HG02852 (cell line): ENCODE data around the gene TMEM154.

Source experiments
- ATAC-seq: cut with Tn5 transposase; IDR thresholded peaks from one replicate; pipeline ENCODE4 v1.9.1; 2021; ENCODE audit warnings: mild to moderate bottlenecking, moderate library complexity; ENCODE audit not compliant: unreplicated experiment

The TMEM154 gene

GRCh38 chr4:152679414-152680281 lies at the start of gene TMEM154:
TMEM154 (minus strand) TSS chr4:152679997; CDS start chr4:152679933, 64 bp downstream.
- ATAC-seq = peak; percentile 65

GRCh38 chr4:152729466-152729865 lies 49.7 kb upstream of the TMEM154 start:
- no peak for ATAC-seq

- no peak for ATAC-seq
Measured at GRCh38 chr4:152728343-152728742, 48.5 kb upstream of the TMEM154 start.

GRCh38 chr4:152727784-152728183 lies 48.0 kb upstream of the TMEM154 start:
- ATAC-seq = no peak

GRCh38 chr4:152724494-152724893 lies 44.7 kb upstream of the TMEM154 start:
- no peak for ATAC-seq

GRCh38 chr4:152723236-152723635 lies 43.4 kb upstream of the TMEM154 start:
- no peak for ATAC-seq

- no peak for ATAC-seq
Measured at GRCh38 chr4:152719801-152720556, 40.2 kb upstream of the TMEM154 start.

GRCh38 chr4:152719291-152719690 lies 39.5 kb upstream of the TMEM154 start:
- ATAC-seq = no peak

- ATAC-seq = no peak
Measured at GRCh38 chr4:152715076-152715475, 35.3 kb upstream of the TMEM154 start.

GRCh38 chr4:152713951-152714705 lies 34.3 kb upstream of the TMEM154 start:
- no peak for ATAC-seq

GRCh38 chr4:152709675-152710438 lies 30.1 kb upstream of the TMEM154 start:
- peak; percentile 84 for ATAC-seq

GRCh38 chr4:152708796-152709195 lies 29.0 kb upstream of the TMEM154 start:
- ATAC-seq = no peak

- ATAC-seq = no peak
Measured at GRCh38 chr4:152708361-152708760, 28.6 kb upstream of the TMEM154 start.

- ATAC-seq = no peak
Measured at GRCh38 chr4:152707632-152708031, 27.8 kb upstream of the TMEM154 start.

GRCh38 chr4:152705903-152706302 lies 26.1 kb upstream of the TMEM154 start:
- ATAC-seq = no peak

GRCh38 chr4:152704788-152705187 lies 25.0 kb upstream of the TMEM154 start:
- ATAC-seq = no peak

- no peak for ATAC-seq
Measured at GRCh38 chr4:152700151-152700550, 20.4 kb upstream of the TMEM154 start.

GRCh38 chr4:152699313-152699712 lies 19.5 kb upstream of the TMEM154 start:
- ATAC-seq = no peak

GRCh38 chr4:152698089-152698499 lies 18.3 kb upstream of the TMEM154 start:
- ATAC-seq = no peak

- peak; percentile 11 for ATAC-seq
Measured at GRCh38 chr4:152697284-152698088, 17.7 kb upstream of the TMEM154 start.
